ENCODE measurements around the gene CCL22.

Gene CCL22

GRCh38 chr16:57409870-57410587 lies 51.4 kb downstream of the CCL22 start:
- DNase-seq (ENCODE audit: low spot score), result no peak
- in situ Hi-C loops (cut with MboI; ENCODE audit: low sequenced_read_pairs, unreplicated experiment), result loop anchor here (25.0 kb wide), 1 partner anchor 323 kb away; the partner anchor contains the start of gene CPNE2
- TF ChIP-seq CTCF (IDR thresholded peaks at IDR 0.05; ENCODE audit: borderline replicate concordance, control extremely low read depth, extremely low read depth, insufficient read depth, missing control alignments), result no peak

GRCh38 chr16:57411362-57411976 lies 52.9 kb downstream of the CCL22 start:
- DNase-seq (ENCODE audit: low spot score), result peak; percentile 70
- in situ Hi-C loops (cut with MboI; ENCODE audit: low sequenced_read_pairs, unreplicated experiment), result loop anchor here (25.0 kb wide), 1 partner anchor 324 kb away; the partner anchor contains the start of gene CPNE2
- no peak for TF ChIP-seq CTCF (IDR thresholded peaks at IDR 0.05; ENCODE audit: borderline replicate concordance, control extremely low read depth, extremely low read depth, insufficient read depth, missing control alignments)

- DNase-seq (ENCODE audit: low spot score), result no peak
- in situ Hi-C loops (cut with MboI; ENCODE audit: low sequenced_read_pairs, unreplicated experiment), result loop anchor here (25.0 kb wide), 1 partner anchor 325 kb away; the partner anchor contains the start of gene CPNE2
- no peak for TF ChIP-seq CTCF (IDR thresholded peaks at IDR 0.05; ENCODE audit: borderline replicate concordance, control extremely low read depth, extremely low read depth, insufficient read depth, missing control alignments)
These were observed 54.0 kb downstream of the CCL22 start for GRCh38 chr16:57412584-57412983.

GRCh38 chr16:57413301-57413730 lies 54.7 kb downstream of the CCL22 start:
- in situ Hi-C loops (cut with MboI; ENCODE audit: low sequenced_read_pairs, unreplicated experiment), result loop anchor here (25.0 kb wide), 1 partner anchor 326 kb away; the partner anchor contains the start of gene CPNE2
- no peak for TF ChIP-seq CTCF (IDR thresholded peaks at IDR 0.05; ENCODE audit: borderline replicate concordance, control extremely low read depth, extremely low read depth, insufficient read depth, missing control alignments)
- DNase-seq (ENCODE audit: low spot score), result peak; percentile 82

GRCh38 chr16:57413733-57414132 lies 55.1 kb downstream of the CCL22 start:
- peak; percentile 40 for DNase-seq (ENCODE audit: low spot score)
- in situ Hi-C loops (cut with MboI; ENCODE audit: low sequenced_read_pairs, unreplicated experiment), result loop anchor here (25.0 kb wide), 1 partner anchor 326 kb away; the partner anchor contains the start of gene CPNE2
- TF ChIP-seq CTCF (IDR thresholded peaks at IDR 0.05; ENCODE audit: borderline replicate concordance, control extremely low read depth, extremely low read depth, insufficient read depth, missing control alignments), result no peak

Data from GM13976 (cell line).